CD8-positive, alpha-beta memory T cell (primary cell): ENCODE results near the gene RHOB. TPM values are rescaled to one million over a fixed set of nuclear protein-coding genes. Genes with fewer than 3 reads are reported as not detected.

Experiments
- CTCF ChIA-PET: fragments of 350-600 bp; sonication (Branson Sonifier 250); formaldehyde crosslinking; loops from one replicate; lab custom pipeline; 2021; ENCODE audit warnings: antibody characterized with exemption; lab: Charles Lee
- POLR2A ChIA-PET: fragments of 350-600 bp; sonication (Branson Sonifier 250); formaldehyde crosslinking; loops from one replicate; lab custom pipeline; 2021; ENCODE audit warnings: antibody characterized with exemption; lab: Charles Lee
- DNase-seq, 5 donors: peaks; one replicate each; pipeline versions ENCODE4 v3.0.0 to v3.0.0-alpha.2; 2020 to 2022; ENCODE audit warnings: mixed read lengths in 1 of 5
- H3K27ac ChIP-seq: one replicate; pipeline ENCODE4 v1.7.0; 2013; ENCODE audit warnings: low read depth, mild to moderate bottlenecking, low read length, moderate library complexity
- H3K27me3 ChIP-seq: 2 replicates; pipeline ENCODE4 v1.7.0; 2013; ENCODE audit warnings: low read length, mild to moderate bottlenecking; ENCODE audit not compliant: insufficient read depth, poor library complexity, severe bottlenecking
- H3K36me3 ChIP-seq: 2 replicates; pipeline ENCODE4 v1.7.0; 2013; ENCODE audit warnings: mild to moderate bottlenecking, low read length, moderate library complexity; ENCODE audit not compliant: insufficient read depth
- H3K4me1 ChIP-seq: 2 replicates; pipeline ENCODE4 v1.7.0; 2013; ENCODE audit warnings: mild to moderate bottlenecking, low read length, moderate library complexity; ENCODE audit not compliant: insufficient read depth
- H3K4me3 ChIP-seq: 2 replicates; pipeline ENCODE4 v1.7.0; 2013; ENCODE audit warnings: mild to moderate bottlenecking, low read length
- H3K9me3 ChIP-seq: 2 replicates; pipeline ENCODE4 v1.7.0; 2013; ENCODE audit warnings: mild to moderate bottlenecking, low read length
- H3K27ac Mint-ChIP-seq, 8 donors: one replicate each; pipeline ENCODE4 v1.8.0; 2020 to 2021; ENCODE audit warnings: mixed read lengths in 8 of 8, mild to moderate bottlenecking in 6 of 8, inconsistent platforms in 3 of 8, moderate library complexity in 3 of 8
- H3K27me3 Mint-ChIP-seq, 2 donors: one replicate each; pipeline ENCODE4 v1.8.0; 2020 to 2021; ENCODE audit warnings: mixed read lengths in 2 of 2, mild to moderate bottlenecking in 1 of 2, moderate library complexity in 1 of 2
- H3K36me3 Mint-ChIP-seq, 3 donors: one replicate each; pipeline ENCODE4 v1.8.0; 2020 to 2021; ENCODE audit warnings: mixed read lengths in 3 of 3, inconsistent platforms in 1 of 3, mild to moderate bottlenecking in 1 of 3
- H3K4me1 Mint-ChIP-seq, 3 donors: one replicate each; pipeline ENCODE4 v1.8.0; 2020 to 2021; ENCODE audit warnings: mixed read lengths in 3 of 3, inconsistent platforms in 1 of 3, mild to moderate bottlenecking in 1 of 3
- H3K4me3 Mint-ChIP-seq, 7 donors: one replicate each; pipeline ENCODE4 v1.8.0; 2020 to 2021; ENCODE audit warnings: mixed read lengths in 7 of 7, mild to moderate bottlenecking in 6 of 7, moderate library complexity in 4 of 7, inconsistent platforms in 2 of 7
- H3K9me3 Mint-ChIP-seq, 5 donors: one replicate each; pipeline ENCODE4 v1.8.0; 2020 to 2022; ENCODE audit warnings: mixed read lengths in 5 of 5, mild to moderate bottlenecking in 3 of 5, moderate library complexity in 2 of 5, inconsistent platforms in 1 of 5
- polyA plus RNA-seq: library from polyadenylated mRNA; unstranded; fragments of 300-500 nt; fragmentation: Illumina TruSeq; gene quantifications from one replicate; pipeline ENCODE4 v1.2.3, GENCODE V29; 2021
- total RNA-seq, 2 experiments: library from RNA; stranded (reverse); gene quantifications; one replicate each; pipeline ENCODE4 v1.2.3, GENCODE V29; 2021

The RHOB gene
- total and polyA plus RNA-seq, 3 experiments from 2014 or later, result 3.4 to 27.4 (median 27.4) TPM

DNA sequence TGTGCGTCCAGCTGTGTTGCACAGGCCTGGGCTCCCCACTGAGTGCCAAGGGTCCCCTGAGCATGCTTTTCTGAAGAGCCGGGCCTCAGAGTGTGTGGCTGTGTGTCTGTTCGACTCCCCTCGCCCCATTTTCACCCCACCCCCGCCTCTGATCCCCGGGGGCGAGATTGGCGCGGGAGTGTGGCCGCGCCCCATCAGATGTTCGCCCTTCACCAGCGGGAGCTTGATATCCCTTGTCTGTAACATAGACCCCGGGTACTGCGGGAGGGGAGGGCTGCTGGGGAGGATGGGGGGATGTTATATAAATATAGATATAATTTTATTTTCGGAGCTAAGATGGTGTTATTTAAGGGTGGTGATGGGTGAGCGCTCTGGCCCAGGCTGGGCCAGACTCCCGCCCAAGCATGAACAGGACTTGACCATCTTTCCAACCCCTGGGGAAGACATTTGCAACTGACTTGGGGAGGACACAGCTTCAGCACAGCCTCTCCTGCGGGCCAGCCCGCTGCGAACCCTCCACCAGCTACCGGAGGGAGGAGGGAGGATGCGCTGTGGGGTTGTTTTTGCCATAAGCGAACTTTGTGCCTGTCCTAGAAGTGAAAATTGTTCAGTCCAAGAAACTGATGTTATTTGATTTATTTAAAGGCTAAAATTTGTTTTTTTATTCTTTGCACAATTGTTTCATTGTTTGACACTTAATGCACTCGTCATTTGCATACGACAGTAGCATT is 1.5 kb downstream of the RHOB start:
- POLR2A ChIA-PET, result interaction anchor here (1.0 to 2.7 kb wide), 5 partner anchors 96 to 374 kb away, joined by 3 to 43 read pairs (median 11); partner anchors contain the start of genes HS1BP3 and LDAH
- peak overlapping the region; percentile 62 to 93 (median 84) for H3K4me3 Mint-ChIP-seq

DNA sequence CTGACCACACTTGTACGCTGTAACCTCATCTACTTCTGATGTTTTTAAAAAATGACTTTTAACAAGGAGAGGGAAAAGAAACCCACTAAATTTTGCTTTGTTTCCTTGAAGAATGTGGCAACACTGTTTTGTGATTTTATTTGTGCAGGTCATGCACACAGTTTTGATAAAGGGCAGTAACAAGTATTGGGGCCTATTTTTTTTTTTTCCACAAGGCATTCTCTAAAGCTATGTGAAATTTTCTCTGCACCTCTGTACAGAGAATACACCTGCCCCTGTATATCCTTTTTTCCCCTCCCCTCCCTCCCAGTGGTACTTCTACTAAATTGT is 2.1 kb downstream of the RHOB start:
- H3K36me3 ChIP-seq, result no peaks in the 10 kb centered on the region
- peak overlapping the region in 6 of 7 donors; percentile 24 to 76 (median 45) for H3K4me3 Mint-ChIP-seq
- H3K27me3 Mint-ChIP-seq, result peaks cover 14 to 34% of the 10 kb centered on the region in 2 donors
- H3K4me1 Mint-ChIP-seq, result peaks cover 5 to 24% (median 7%) of the 10 kb centered on the region in 3 donors
- H3K27ac ChIP-seq, result no peak overlapping the region
- H3K36me3 Mint-ChIP-seq, result no peaks in the 10 kb centered on the region
- no peak overlapping the region for H3K27ac Mint-ChIP-seq
- POLR2A ChIA-PET, result interaction anchor here (1.0 kb wide), 1 partner anchor 205 kb away, joined by 3 read pairs; no protein-coding TSS in a partner anchor
- DNase-seq, result no peak
- H3K9me3 ChIP-seq, result no peaks in the 10 kb centered on the region
- H3K4me3 ChIP-seq, result no peak overlapping the region
- H3K9me3 Mint-ChIP-seq, result no peaks in the 10 kb centered on the region
- H3K4me1 ChIP-seq, result peaks cover 12% of the 10 kb centered on the region
- H3K27me3 ChIP-seq, result peaks cover 4% of the 10 kb centered on the region
- CTCF ChIA-PET, result interaction anchor here (2.0 to 7.7 kb wide), 3 partner anchors 9 to 202 kb away, joined by 6 to 87 read pairs (median 15); partner anchors contain the start of gene HS1BP3

More for the DNA sequence above, 1.5 kb downstream of the RHOB start:
- Histone ChIP-seq H3K27ac (no peak overlapping the region), H3K4me3 (no peak overlapping the region), H3K27me3 (peaks cover 4% of the 10 kb centered on the region), H3K4me1 (peaks cover 12% of the 10 kb centered on the region), H3K9me3 (no peaks in the 10 kb centered on the region), H3K36me3 (no peaks in the 10 kb centered on the region)
- H3K27me3 Mint-ChIP-seq, result peaks cover 19 to 35% of the 10 kb centered on the region in 2 donors
- peaks cover 5 to 24% (median 7%) of the 10 kb centered on the region in 3 donors for H3K4me1 Mint-ChIP-seq
- DNase-seq, result no peak
- H3K9me3 Mint-ChIP-seq, result no peaks in the 10 kb centered on the region
- no peak overlapping the region for H3K27ac Mint-ChIP-seq
- no peaks in the 10 kb centered on the region for H3K36me3 Mint-ChIP-seq
- CTCF ChIA-PET, result interaction anchor here (1.6 to 7.7 kb wide), 5 partner anchors 9 to 203 kb away, joined by 3 to 87 read pairs (median 12); partner anchors contain the start of gene HS1BP3

DNA sequence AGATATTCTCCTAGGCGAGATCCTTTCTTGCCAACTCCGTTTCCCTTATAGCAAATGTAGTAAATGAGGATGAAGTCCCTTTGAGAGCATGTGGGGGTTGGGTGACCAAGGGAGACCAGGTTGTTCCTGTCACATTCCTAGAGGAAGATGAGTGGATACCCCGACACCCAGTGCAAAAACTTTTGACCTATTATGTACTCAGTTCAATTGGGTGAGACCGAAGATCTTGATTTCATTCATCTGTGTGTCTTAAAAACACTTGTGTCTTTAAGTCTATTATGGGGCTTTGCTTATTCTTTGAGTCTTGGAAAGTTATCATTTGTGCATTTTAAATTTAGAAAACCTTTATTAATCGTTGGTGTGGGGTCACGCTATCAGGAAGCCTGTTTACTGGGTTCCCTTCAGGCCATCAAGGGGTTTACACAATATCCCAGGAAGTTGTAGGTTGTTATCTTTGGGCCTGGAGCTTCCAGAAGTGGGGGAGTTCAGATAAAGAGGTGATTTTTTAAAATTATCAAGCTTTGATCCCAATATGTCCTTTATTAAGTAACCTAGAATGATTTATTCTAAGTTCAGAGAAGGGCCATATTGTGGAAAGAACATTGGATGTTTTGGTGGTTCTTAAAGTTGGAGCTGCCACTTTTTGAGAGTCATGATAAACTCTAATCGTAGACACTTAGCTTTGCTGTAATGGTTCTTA is 2.8 kb downstream of the RHOB start:
- DNase-seq, result no peak
- Mint-ChIP-seq H3K9me3 (no peaks in the 10 kb centered on the region), H3K36me3 (no peaks in the 10 kb centered on the region), H3K27ac (peak overlapping the region in 2 of 8 donors; percentile 1 to 10), H3K4me3 (peak overlapping the region in 5 of 7 donors; percentile 4 to 78 (median 55)), H3K27me3 (peaks cover 14 to 29% of the 10 kb centered on the region in 2 donors), H3K4me1 (peaks cover 5 to 24% (median 7%) of the 10 kb centered on the region in 3 donors)
- H3K27ac ChIP-seq, result no peak overlapping the region
- no peaks in the 10 kb centered on the region for H3K9me3 ChIP-seq
- POLR2A ChIA-PET, result no interaction called here
- H3K27me3 ChIP-seq, result peaks cover 4% of the 10 kb centered on the region
- peaks cover 12% of the 10 kb centered on the region for H3K4me1 ChIP-seq
- H3K36me3 ChIP-seq, result no peaks in the 10 kb centered on the region
- H3K4me3 ChIP-seq, result no peak overlapping the region
- CTCF ChIA-PET, result interaction anchor here (0.8 to 7.7 kb wide), 4 partner anchors 13 to 201 kb away, joined by 3 to 87 read pairs (median 10); partner anchors contain the start of gene HS1BP3

DNA sequence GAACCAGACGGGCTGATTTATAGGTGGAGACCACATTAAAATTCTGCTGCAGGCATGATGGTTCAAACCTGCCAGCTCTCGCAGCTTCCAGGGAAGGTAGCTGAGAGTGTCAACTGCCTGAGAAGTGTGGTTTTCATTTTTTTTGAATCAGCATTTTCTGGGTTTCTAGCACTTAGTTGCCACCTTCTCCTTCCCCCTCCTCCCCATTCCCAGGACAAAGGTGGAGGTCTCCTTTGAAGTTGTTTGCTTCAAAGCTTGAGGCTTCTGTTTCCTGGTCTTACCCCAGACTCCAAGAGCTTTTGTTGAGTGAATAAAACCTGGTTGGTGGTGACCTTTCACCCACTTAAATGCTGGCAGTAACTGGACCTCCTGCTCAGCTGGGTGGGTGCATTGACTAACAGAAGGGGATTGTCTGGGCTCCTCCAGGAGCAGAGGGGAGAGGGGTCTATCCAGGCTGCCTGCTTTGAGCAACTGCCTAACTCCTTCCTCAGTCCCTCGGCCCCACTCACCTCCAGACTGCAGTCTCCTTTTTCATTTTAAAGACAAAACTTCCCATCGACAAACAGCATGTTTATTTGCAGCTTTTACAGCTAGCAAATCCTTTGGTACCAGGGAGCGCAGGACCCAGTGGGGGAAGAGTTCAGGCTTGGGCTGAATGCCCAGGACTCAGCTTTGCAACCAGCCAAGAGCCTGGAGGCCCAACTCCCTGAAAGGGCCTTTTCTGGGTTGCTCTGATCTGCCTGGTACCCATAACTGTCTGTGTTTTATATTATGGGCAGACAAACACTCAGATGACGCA is 3.5 kb downstream of the RHOB start:
- Histone ChIP-seq H3K4me3 (no peak overlapping the region), H3K9me3 (no peaks in the 10 kb centered on the region), H3K36me3 (no peaks in the 10 kb centered on the region), H3K4me1 (peaks cover 12% of the 10 kb centered on the region), H3K27ac (no peak overlapping the region), H3K27me3 (peaks cover 4% of the 10 kb centered on the region)
- H3K4me3 Mint-ChIP-seq, result no peak overlapping the region
- peak overlapping the region in 1 of 8 donors; percentile 36 for H3K27ac Mint-ChIP-seq
- POLR2A ChIA-PET, result no interaction called here
- H3K4me1 Mint-ChIP-seq, result peaks cover 5 to 24% (median 7%) of the 10 kb centered on the region in 3 donors
- peaks cover 9 to 32% of the 10 kb centered on the region in 2 donors for H3K27me3 Mint-ChIP-seq
- no peaks in the 10 kb centered on the region for H3K36me3 Mint-ChIP-seq
- DNase-seq, result no peak
- CTCF ChIA-PET, result interaction anchor here (0.8 to 7.7 kb wide), 4 partner anchors 13 to 201 kb away, joined by 3 to 87 read pairs (median 10); partner anchors contain the start of gene HS1BP3
- no peaks in the 10 kb centered on the region for H3K9me3 Mint-ChIP-seq

GRCh38 chr2:20451000-20451290 is 4.1 kb downstream of the RHOB start:
- peaks cover 4% of the 10 kb centered on the region for H3K27me3 ChIP-seq
- Mint-ChIP-seq H3K27ac (no peak overlapping the region), H3K4me3 (no peak overlapping the region), H3K27me3 (peaks cover 6 to 33% of the 10 kb centered on the region in 2 donors), H3K4me1 (peaks cover 5 to 24% (median 7%) of the 10 kb centered on the region in 3 donors), H3K9me3 (no peaks in the 10 kb centered on the region), H3K36me3 (no peaks in the 10 kb centered on the region)
- no peak overlapping the region for H3K4me3 ChIP-seq
- no peak for DNase-seq
- H3K27ac ChIP-seq, result no peak overlapping the region
- ChIA-PET CTCF (interaction anchor here (1.4 to 7.7 kb wide), 2 partner anchors 191 to 201 kb away, joined by 4 to 87 read pairs; partner anchors contain the start of gene HS1BP3), POLR2A (no interaction called here)
- no peaks in the 10 kb centered on the region for H3K9me3 ChIP-seq
- H3K36me3 ChIP-seq, result no peaks in the 10 kb centered on the region
- peaks cover 12% of the 10 kb centered on the region for H3K4me1 ChIP-seq

- POLR2A ChIA-PET, result no interaction called here
- peaks cover 10% of the 10 kb centered on the region for H3K4me1 ChIP-seq
- H3K36me3 ChIP-seq, result no peaks in the 10 kb centered on the region
- CTCF ChIA-PET, result interaction anchor here (1.2 to 1.6 kb wide), 3 partner anchors 30 to 200 kb away, joined by 3 to 4 read pairs (median 4); partner anchors contain the start of gene HS1BP3
- Mint-ChIP-seq H3K4me3 (peak overlapping the region in 1 of 7 donors; percentile 20), H3K27me3 (peaks cover 5 to 33% of the 10 kb centered on the region in 2 donors), H3K9me3 (no peaks in the 10 kb centered on the region), H3K27ac (no peak overlapping the region), H3K4me1 (peaks cover 2 to 21% (median 5%) of the 10 kb centered on the region in 3 donors), H3K36me3 (no peaks in the 10 kb centered on the region)
- no peak overlapping the region for H3K27ac ChIP-seq
- no peak overlapping the region for H3K4me3 ChIP-seq
- no peaks in the 10 kb centered on the region for H3K9me3 ChIP-seq
- H3K27me3 ChIP-seq, result peaks cover under 1% of the 10 kb centered on the region
- no peak for DNase-seq
These were observed 4.5 kb downstream of the RHOB start for GRCh38 chr2:20451341-20451740.

DNA sequence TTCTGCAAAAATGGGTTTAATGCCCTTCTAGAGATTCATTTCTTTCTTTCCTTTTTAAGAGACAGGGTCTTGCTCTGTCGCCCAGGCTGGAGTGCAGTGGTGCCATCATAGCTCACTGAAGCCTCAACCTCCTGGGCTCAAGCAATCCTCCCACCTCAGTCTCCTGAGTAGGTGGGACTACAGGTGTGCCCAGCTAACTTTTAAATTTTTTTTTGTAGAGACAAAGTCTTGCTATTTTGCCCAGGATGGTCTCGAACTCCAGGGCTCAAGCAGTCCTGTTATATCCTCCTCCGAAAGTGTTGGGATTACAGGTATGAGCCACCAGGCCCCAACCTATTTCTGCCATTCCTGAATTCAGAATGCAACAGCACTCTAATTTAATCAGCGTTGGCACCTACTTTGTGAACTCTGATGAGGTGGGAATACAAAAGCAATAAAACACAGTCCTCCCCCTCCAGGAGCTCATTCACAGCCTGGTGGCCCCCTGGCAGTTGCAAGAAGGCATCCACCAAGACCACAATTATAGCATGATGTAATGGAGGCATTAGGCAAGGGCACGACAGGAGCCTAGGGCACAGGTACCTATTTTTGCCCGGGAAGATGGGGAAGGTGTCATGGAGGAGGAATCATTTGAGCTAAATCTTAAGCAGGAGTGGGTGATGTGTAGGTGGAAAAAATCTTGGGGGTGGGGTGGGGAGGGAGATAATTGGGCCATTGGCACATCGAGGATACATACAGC is 5.1 kb downstream of the RHOB start:
- no peaks in the 10 kb centered on the region for H3K36me3 Mint-ChIP-seq

More for the DNA sequence above, 5.1 kb downstream of the RHOB start:
- Histone ChIP-seq H3K9me3 (no peaks in the 10 kb centered on the region), H3K27ac (no peak overlapping the region), H3K27me3 (no peaks in the 10 kb centered on the region), H3K36me3 (no peaks in the 10 kb centered on the region), H3K4me3 (no peak overlapping the region), H3K4me1 (peaks cover 7% of the 10 kb centered on the region)
- Mint-ChIP-seq H3K27me3 (peaks cover 5 to 33% of the 10 kb centered on the region in 2 donors), H3K9me3 (no peaks in the 10 kb centered on the region), H3K4me3 (peak overlapping the region in 3 of 7 donors; percentile 9 to 32 (median 20)), H3K27ac (no peak overlapping the region), H3K4me1 (peaks cover 0 to 20% (median 5%) of the 10 kb centered on the region in 3 donors)
- ChIA-PET POLR2A (no interaction called here), CTCF (interaction anchor here (0.9 to 1.7 kb wide), 6 partner anchors 8 to 200 kb away, joined by 3 to 4 read pairs (median 3); partner anchors contain the start of gene HS1BP3)
- DNase-seq, result no peak
